GM12878 (cell line): Measurements from ENCODE around the gene GOLGA7B. TPM values are rescaled to one million over a fixed set of nuclear protein-coding genes. Genes with fewer than 3 reads are reported as not detected.

Source experiments
- BHLHE40 ChIP-seq, 2 experiments: fragments of 450-650 bp in 1 of 2; IDR thresholded peaks; 2 replicates each; pipeline ENCODE4 v1.6.1; 2011 to 2017; ENCODE audit warnings: low read depth in 2 of 2, borderline replicate concordance in 1 of 2, improper control_type of control experiment in 1 of 2, low read length in 1 of 2, mild to moderate bottlenecking in 1 of 2
- NFYB ChIP-seq: IDR thresholded peaks from 2 replicates; pipeline ENCODE4 v1.6.1; 2011; ENCODE audit warnings: low read depth, mild to moderate bottlenecking, low read length, improper control_type of control experiment, moderate library complexity; ENCODE audit not compliant: insufficient read depth
- ZNF207 ChIP-seq: fragments of 450-650 bp; IDR thresholded peaks from 2 replicates; pipeline ENCODE4 v1.6.1; 2014; ENCODE audit warnings: antibody characterized with exemption, mild to moderate bottlenecking, borderline replicate concordance
- ZNF274 ChIP-seq: IDR thresholded peaks from one replicate; pipeline ENCODE4 v1.8.0; 2011; ENCODE audit not compliant: insufficient read length, insufficient read depth
- polyA plus RNA-seq, 11 experiments: library from polyadenylated mRNA; depleted of rRNA in 4 of 11; unstranded in 6 of 11; stranded (reverse) in 5 of 11; fragments of >200 nt; fragmentation: Nextera tagmentation in 4 of 11; fragmentation: Illumina TruSeq in 1 of 11; extraction: Ambion mirVana in 4 of 11; extraction: Trizol in 1 of 11; gene quantifications; 1 replicate in 1 of 11; 2 replicates in 10 of 11; pipeline versions ENCODE4 v1.2.1 to v1.2.3, GENCODE V29; 2011 to 2016; ENCODE audit warnings: inconsistent platforms in 2 of 11, missing spikeins in 2 of 11, low read depth in 1 of 11
- total RNA-seq, 4 experiments: library from RNA; depleted of rRNA in 3 of 4; stranded (reverse); fragments of >200 nt in 3 of 4; fragmentation: Illumina TruSeq in 1 of 4; extraction: Trizol in 1 of 4; gene quantifications; 2 replicates each; pipeline versions ENCODE4 v1.2.1 to v1.2.3, GENCODE V29; 2013 to 2021
- TF ChIP-seq, protein P1 (sequence below): fragments of 450-650 bp; IDR thresholded peaks from 2 replicates; pipeline ENCODE4 v1.6.1; 2018; ENCODE audit warnings: mild to moderate bottlenecking, low read depth, moderate library complexity; ENCODE audit not compliant: partially characterized antibody
- TF ChIP-seq, protein P2 (sequence below): fragments of 450-650 bp; IDR thresholded peaks from 2 replicates; pipeline ENCODE4 v1.6.1; 2017; ENCODE audit warnings: low read depth, mild to moderate bottlenecking, moderate library complexity
- TF ChIP-seq, protein P3 (sequence below): fragments of 450-650 bp; formaldehyde crosslinking; IDR thresholded peaks from 2 replicates; pipeline ENCODE4 v1.4.0; 2022; ENCODE audit warnings: mild to moderate bottlenecking, moderate library complexity
- TF ChIP-seq, protein P4 (sequence below): fragments of 450-650 bp; IDR thresholded peaks from 2 replicates; pipeline ENCODE4 v1.6.1; 2017; ENCODE audit warnings: mild to moderate bottlenecking, moderate library complexity
- TF ChIP-seq, protein P5 (sequence below): IDR thresholded peaks from 2 replicates; pipeline ENCODE4 v1.6.1; 2011; ENCODE audit warnings: borderline replicate concordance, low read depth, mild to moderate bottlenecking, moderate library complexity, mixed read lengths, low read length; ENCODE audit not compliant: insufficient read depth; ENCODE audit errors: extremely low read length

GOLGA7B gene
- total and polyA plus RNA-seq, 10 of the 15 experiments (the other 5 are each of a cell fraction or from before 2014, with no cell fraction given), result 0.01 to 0.02 (median 0.01) TPM; not detected in 7

DNA sequence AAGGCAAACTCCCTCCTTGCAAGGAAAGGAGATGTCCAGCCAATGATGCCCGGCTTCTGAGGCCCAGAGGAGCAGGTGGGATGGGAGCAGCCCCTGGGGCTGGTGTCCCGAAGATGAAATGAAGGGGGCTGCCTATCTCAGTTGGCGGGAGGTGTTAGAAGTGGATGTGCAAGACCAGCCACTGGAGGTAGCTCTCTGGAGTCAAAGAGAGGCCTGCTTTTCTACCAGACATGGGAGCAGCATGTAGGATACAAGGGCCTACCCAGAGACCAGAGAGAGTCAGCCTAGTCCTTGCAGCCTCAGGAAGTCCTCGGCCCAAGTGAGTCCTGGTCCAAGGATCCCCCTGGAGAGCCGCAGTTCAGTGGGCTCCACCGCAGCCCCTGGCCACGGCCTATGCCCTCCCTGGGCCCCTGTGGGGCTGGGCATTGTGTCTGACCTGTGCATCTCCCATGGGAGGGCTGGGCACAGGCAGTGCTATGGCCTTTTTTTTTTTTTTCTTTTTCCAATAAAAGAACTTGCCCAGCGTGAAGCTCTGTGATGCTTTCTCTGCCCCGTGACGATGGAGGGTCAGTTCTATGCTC is 17.7 kb downstream of the GOLGA7B start (continued):
- TF ChIP-seq, protein P1, sequence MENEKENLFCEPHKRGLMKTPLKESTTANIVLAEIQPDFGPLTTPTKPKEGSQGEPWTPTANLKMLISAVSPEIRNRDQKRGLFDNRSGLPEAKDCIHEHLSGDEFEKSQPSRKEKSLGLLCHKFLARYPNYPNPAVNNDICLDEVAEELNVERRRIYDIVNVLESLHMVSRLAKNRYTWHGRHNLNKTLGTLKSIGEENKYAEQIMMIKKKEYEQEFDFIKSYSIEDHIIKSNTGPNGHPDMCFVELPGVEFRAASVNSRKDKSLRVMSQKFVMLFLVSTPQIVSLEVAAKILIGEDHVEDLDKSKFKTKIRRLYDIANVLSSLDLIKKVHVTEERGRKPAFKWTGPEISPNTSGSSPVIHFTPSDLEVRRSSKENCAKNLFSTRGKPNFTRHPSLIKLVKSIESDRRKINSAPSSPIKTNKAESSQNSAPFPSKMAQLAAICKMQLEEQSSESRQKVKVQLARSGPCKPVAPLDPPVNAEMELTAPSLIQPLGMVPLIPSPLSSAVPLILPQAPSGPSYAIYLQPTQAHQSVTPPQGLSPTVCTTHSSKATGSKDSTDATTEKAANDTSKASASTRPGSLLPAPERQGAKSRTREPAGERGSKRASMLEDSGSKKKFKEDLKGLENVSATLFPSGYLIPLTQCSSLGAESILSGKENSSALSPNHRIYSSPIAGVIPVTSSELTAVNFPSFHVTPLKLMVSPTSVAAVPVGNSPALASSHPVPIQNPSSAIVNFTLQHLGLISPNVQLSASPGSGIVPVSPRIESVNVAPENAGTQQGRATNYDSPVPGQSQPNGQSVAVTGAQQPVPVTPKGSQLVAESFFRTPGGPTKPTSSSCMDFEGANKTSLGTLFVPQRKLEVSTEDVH, result no peak
- TF ChIP-seq NFYB, result no peak
- TF ChIP-seq, protein P2, sequence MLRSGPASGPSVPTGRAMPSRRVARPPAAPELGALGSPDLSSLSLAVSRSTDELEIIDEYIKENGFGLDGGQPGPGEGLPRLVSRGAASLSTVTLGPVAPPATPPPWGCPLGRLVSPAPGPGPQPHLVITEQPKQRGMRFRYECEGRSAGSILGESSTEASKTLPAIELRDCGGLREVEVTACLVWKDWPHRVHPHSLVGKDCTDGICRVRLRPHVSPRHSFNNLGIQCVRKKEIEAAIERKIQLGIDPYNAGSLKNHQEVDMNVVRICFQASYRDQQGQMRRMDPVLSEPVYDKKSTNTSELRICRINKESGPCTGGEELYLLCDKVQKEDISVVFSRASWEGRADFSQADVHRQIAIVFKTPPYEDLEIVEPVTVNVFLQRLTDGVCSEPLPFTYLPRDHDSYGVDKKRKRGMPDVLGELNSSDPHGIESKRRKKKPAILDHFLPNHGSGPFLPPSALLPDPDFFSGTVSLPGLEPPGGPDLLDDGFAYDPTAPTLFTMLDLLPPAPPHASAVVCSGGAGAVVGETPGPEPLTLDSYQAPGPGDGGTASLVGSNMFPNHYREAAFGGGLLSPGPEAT, result no peak
- no peak for TF ChIP-seq ZNF207
- TF ChIP-seq, protein P3, sequence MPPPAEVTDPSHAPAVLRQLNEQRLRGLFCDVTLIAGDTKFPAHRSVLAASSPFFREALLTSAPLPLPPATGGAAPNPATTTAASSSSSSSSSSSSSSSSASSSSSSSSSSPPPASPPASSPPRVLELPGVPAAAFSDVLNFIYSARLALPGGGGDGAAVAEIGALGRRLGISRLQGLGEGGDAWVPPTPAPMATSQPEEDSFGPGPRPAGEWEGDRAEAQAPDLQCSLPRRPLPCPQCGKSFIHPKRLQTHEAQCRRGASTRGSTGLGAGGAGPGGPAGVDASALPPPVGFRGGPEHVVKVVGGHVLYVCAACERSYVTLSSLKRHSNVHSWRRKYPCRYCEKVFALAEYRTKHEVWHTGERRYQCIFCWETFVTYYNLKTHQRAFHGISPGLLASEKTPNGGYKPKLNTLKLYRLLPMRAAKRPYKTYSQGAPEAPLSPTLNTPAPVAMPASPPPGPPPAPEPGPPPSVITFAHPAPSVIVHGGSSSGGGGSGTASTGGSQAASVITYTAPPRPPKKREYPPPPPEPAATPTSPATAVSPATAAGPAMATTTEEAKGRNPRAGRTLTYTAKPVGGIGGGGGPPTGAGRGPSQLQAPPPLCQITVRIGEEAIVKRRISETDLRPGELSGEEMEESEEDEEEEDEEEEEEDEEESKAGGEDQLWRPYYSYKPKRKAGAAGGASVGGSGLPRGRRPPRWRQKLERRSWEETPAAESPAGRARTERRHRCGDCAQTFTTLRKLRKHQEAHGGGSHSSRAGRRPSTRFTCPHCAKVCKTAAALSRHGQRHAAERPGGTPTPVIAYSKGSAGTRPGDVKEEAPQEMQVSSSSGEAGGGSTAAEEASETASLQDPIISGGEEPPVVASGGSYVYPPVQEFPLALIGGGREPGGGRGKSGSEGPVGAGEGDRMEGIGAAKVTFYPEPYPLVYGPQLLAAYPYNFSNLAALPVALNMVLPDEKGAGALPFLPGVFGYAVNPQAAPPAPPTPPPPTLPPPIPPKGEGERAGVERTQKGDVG (CRISPR knock-in tag), result no peak
- TF ChIP-seq ZNF274, result no peak
- TF ChIP-seq, protein P4, sequence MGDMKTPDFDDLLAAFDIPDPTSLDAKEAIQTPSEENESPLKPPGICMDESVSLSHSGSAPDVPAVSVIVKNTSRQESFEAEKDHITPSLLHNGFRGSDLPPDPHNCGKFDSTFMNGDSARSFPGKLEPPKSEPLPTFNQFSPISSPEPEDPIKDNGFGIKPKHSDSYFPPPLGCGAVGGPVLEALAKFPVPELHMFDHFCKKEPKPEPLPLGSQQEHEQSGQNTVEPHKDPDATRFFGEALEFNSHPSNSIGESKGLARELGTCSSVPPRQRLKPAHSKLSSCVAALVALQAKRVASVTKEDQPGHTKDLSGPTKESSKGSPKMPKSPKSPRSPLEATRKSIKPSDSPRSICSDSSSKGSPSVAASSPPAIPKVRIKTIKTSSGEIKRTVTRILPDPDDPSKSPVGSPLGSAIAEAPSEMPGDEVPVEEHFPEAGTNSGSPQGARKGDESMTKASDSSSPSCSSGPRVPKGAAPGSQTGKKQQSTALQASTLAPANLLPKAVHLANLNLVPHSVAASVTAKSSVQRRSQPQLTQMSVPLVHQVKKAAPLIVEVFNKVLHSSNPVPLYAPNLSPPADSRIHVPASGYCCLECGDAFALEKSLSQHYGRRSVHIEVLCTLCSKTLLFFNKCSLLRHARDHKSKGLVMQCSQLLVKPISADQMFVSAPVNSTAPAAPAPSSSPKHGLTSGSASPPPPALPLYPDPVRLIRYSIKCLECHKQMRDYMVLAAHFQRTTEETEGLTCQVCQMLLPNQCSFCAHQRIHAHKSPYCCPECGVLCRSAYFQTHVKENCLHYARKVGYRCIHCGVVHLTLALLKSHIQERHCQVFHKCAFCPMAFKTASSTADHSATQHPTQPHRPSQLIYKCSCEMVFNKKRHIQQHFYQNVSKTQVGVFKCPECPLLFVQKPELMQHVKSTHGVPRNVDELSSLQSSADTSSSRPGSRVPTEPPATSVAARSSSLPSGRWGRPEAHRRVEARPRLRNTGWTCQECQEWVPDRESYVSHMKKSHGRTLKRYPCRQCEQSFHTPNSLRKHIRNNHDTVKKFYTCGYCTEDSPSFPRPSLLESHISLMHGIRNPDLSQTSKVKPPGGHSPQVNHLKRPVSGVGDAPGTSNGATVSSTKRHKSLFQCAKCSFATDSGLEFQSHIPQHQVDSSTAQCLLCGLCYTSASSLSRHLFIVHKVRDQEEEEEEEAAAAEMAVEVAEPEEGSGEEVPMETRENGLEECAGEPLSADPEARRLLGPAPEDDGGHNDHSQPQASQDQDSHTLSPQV, result no peak
- no peak for TF ChIP-seq BHLHE40 (IDR thresholded peaks at IDR 0.05; ENCODE audit: borderline replicate concordance in 1 of 2, low read depth in 2 of 2, low read length in 1 of 2)
- TF ChIP-seq, protein P5, sequence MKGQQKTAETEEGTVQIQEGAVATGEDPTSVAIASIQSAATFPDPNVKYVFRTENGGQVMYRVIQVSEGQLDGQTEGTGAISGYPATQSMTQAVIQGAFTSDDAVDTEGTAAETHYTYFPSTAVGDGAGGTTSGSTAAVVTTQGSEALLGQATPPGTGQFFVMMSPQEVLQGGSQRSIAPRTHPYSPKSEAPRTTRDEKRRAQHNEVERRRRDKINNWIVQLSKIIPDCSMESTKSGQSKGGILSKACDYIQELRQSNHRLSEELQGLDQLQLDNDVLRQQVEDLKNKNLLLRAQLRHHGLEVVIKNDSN, result no peak
- TF ChIP-seq, all 136 proteins: peak for 0
